Activated naive CD8-positive, alpha-beta T cell treated with anti-CD3 and anti-CD28 coated beads, Interleukin-2, amount 50 U/mL, for 24 hours (primary cell): ENCODE data around the gene KRTAP2-2.
"Not testable (repeated sequence)": the region's sequence is repeated elsewhere in the genome, so short reads cannot be mapped to it uniquely, and the experiment has no call there.

Source experiments
- ATAC-seq: fragments of 150-1000 bp; cut with Tn5 transposase; one replicate; pipeline ENCODE4 v1.10.0; 2021
- DNase-seq: peaks from one replicate; pipeline ENCODE4 v3.0.0; 2021
- H3K27ac Mint-ChIP-seq: one replicate; pipeline ENCODE4 v1.8.0; 2021; ENCODE audit warnings: mild to moderate bottlenecking, mixed read lengths
- H3K27me3 Mint-ChIP-seq: one replicate; pipeline ENCODE4 v1.8.0; 2021; ENCODE audit warnings: mixed read lengths
- H3K36me3 Mint-ChIP-seq: one replicate; pipeline ENCODE4 v1.8.0; 2021; ENCODE audit warnings: low read depth, mixed read lengths
- H3K4me1 Mint-ChIP-seq: one replicate; pipeline ENCODE4 v1.8.0; 2021; ENCODE audit warnings: mixed read lengths
- H3K4me3 Mint-ChIP-seq: one replicate; pipeline ENCODE4 v1.8.0; 2021; ENCODE audit warnings: mild to moderate bottlenecking, moderate library complexity, mixed read lengths
- H3K9me3 Mint-ChIP-seq: one replicate; pipeline ENCODE4 v1.8.0; 2021; ENCODE audit warnings: mixed read lengths

The KRTAP2-2 gene

GRCh38 chr17:41054025-41054424, 1.0 kb downstream of the KRTAP2-2 start:
- DNase-seq (no peak), ATAC-seq (no peak)
- peaks cover 19% of the 10 kb centered on the region for H3K27me3 Mint-ChIP-seq
- H3K36me3 Mint-ChIP-seq = no peaks in the 10 kb centered on the region
- no peak overlapping the region for H3K4me3 Mint-ChIP-seq
- H3K9me3 Mint-ChIP-seq = no peaks in the 10 kb centered on the region
- no peak overlapping the region for H3K27ac Mint-ChIP-seq
- no peaks in the 10 kb centered on the region for H3K4me1 Mint-ChIP-seq

- peaks cover 10% of the 10 kb centered on the region for H3K27me3 Mint-ChIP-seq
- no peaks in the 10 kb centered on the region for H3K4me1 Mint-ChIP-seq
- no peak for DNase-seq
- no peaks in the 10 kb centered on the region for H3K9me3 Mint-ChIP-seq
- no peak overlapping the region for H3K4me3 Mint-ChIP-seq
- no peaks in the 10 kb centered on the region for H3K36me3 Mint-ChIP-seq
- no peak for ATAC-seq
- H3K27ac Mint-ChIP-seq = no peak overlapping the region
These were observed 2.5 kb downstream of the KRTAP2-2 start for GRCh38 chr17:41052566-41052965.

- Mint-ChIP-seq H3K27me3 (peaks cover 13% of the 10 kb centered on the region), H3K27ac (no peak overlapping the region), H3K9me3 (no peaks in the 10 kb centered on the region), H3K36me3 (no peaks in the 10 kb centered on the region), H3K4me1 (peaks cover 3% of the 10 kb centered on the region), H3K4me3 (no peak overlapping the region)
- no peak for ATAC-seq
- DNase-seq = no peak
These were observed 5.9 kb downstream of the KRTAP2-2 start for GRCh38 chr17:41049110-41049509.

GRCh38 chr17:41048441-41048840, 6.6 kb downstream of the KRTAP2-2 start:
- Mint-ChIP-seq H3K36me3 (no peaks in the 10 kb centered on the region), H3K27ac (no peak overlapping the region), H3K4me3 (no peak overlapping the region), H3K9me3 (peaks cover 4% of the 10 kb centered on the region), H3K4me1 (peaks cover 5% of the 10 kb centered on the region), H3K27me3 (peaks cover 13% of the 10 kb centered on the region)
- no peak for ATAC-seq
- no peak for DNase-seq

- not testable (repeated sequence) for H3K4me1 Mint-ChIP-seq, ATAC-seq
- H3K9me3 Mint-ChIP-seq = peaks cover 11% of the 10 kb centered on the region
These were observed 8.1 kb downstream of the KRTAP2-2 start, which contains the start of gene KRTAP2-1 for GRCh38 chr17:41046735-41047465. Gene KRTAP2-1, minus strand, starts transcription at chr17:41047316. Its CDS starts 49 bp downstream, at chr17:41047267.

GRCh38 chr17:41042953-41043352, 12.1 kb downstream of the KRTAP2-2 start:
- peaks cover 11% of the 10 kb centered on the region for H3K27me3 Mint-ChIP-seq
- no peak for ATAC-seq
- no peak overlapping the region for H3K4me3 Mint-ChIP-seq
- no peaks in the 10 kb centered on the region for H3K36me3 Mint-ChIP-seq
- H3K27ac Mint-ChIP-seq = no peak overlapping the region
- H3K9me3 Mint-ChIP-seq = peaks cover 11% of the 10 kb centered on the region
- H3K4me1 Mint-ChIP-seq = peaks cover 5% of the 10 kb centered on the region
- DNase-seq = no peak

More at GRCh38 chr17:41046735-41047465, 8.1 kb downstream of the KRTAP2-2 start, which contains the start of gene KRTAP2-1:
- H3K27me3 Mint-ChIP-seq = peaks cover 13% of the 10 kb centered on the region
- H3K4me3 Mint-ChIP-seq, H3K36me3 Mint-ChIP-seq, DNase-seq, H3K27ac Mint-ChIP-seq: not testable (repeated sequence)

GRCh38 chr17:41040783-41041571, 14.1 kb downstream of the KRTAP2-2 start, which contains the start of gene KRTAP1-1:
Gene KRTAP1-1, minus strand, starts transcription at chr17:41041450. Its CDS starts 53 bp downstream, at chr17:41041397.
- H3K27me3 Mint-ChIP-seq, H3K27ac Mint-ChIP-seq, ATAC-seq, DNase-seq, H3K4me1 Mint-ChIP-seq, H3K36me3 Mint-ChIP-seq, H3K4me3 Mint-ChIP-seq: not testable (repeated sequence)
- H3K9me3 Mint-ChIP-seq = peaks cover 11% of the 10 kb centered on the region

GRCh38 chr17:41037853-41038350, 17.1 kb downstream of the KRTAP2-2 start:
- peaks cover 5% of the 10 kb centered on the region for H3K9me3 Mint-ChIP-seq
- H3K27ac Mint-ChIP-seq = no peak overlapping the region
- H3K4me1 Mint-ChIP-seq = no peaks in the 10 kb centered on the region
- DNase-seq = no peak
- H3K36me3 Mint-ChIP-seq = no peaks in the 10 kb centered on the region
- no peak overlapping the region for H3K4me3 Mint-ChIP-seq
- H3K27me3 Mint-ChIP-seq = no peaks in the 10 kb centered on the region
- ATAC-seq = no peak

GRCh38 chr17:41034346-41034935, 20.6 kb downstream of the KRTAP2-2 start, which contains the start of gene KRTAP1-3:
Gene KRTAP1-3, minus strand, starts transcription at chr17:41034874. Its CDS starts 53 bp downstream, at chr17:41034821.
- H3K27me3 Mint-ChIP-seq, H3K27ac Mint-ChIP-seq, H3K4me3 Mint-ChIP-seq, H3K4me1 Mint-ChIP-seq, ATAC-seq, H3K9me3 Mint-ChIP-seq, DNase-seq, H3K36me3 Mint-ChIP-seq: not testable (repeated sequence)

- H3K4me3 Mint-ChIP-seq = no peak within 1 kb of the TSS
- DNase-seq (no peak), ATAC-seq (no peak)
- no peaks in the 10 kb centered on the region for H3K36me3 Mint-ChIP-seq
- no peaks in the 10 kb centered on the region for H3K9me3 Mint-ChIP-seq
- H3K27ac Mint-ChIP-seq = no peak within 1 kb of the TSS
- H3K27me3 Mint-ChIP-seq = peaks cover 19% of the 10 kb centered on the region
- H3K4me1 Mint-ChIP-seq = no peaks in the 10 kb centered on the region
These were observed 25.3 kb downstream of the KRTAP2-2 start, which contains the start of gene KRTAP1-4 for GRCh38 chr17:41029633-41030245. Gene KRTAP1-4, minus strand, starts transcription at chr17:41030195. Its CDS starts 117 bp downstream, at chr17:41030078.

GRCh38 chr17:41026715-41027471, 28.1 kb downstream of the KRTAP2-2 start, which contains the start of gene KRTAP1-5:
Gene KRTAP1-5, minus strand, starts transcription at chr17:41027208. Its CDS starts 53 bp downstream, at chr17:41027155.
- H3K4me3 Mint-ChIP-seq = no peak within 1 kb of the TSS
- H3K9me3 Mint-ChIP-seq = no peaks in the 10 kb centered on the region
- ATAC-seq (no peak), DNase-seq (no peak)
- no peaks in the 10 kb centered on the region for H3K4me1 Mint-ChIP-seq
- H3K27me3 Mint-ChIP-seq = peaks cover 21% of the 10 kb centered on the region
- no peaks in the 10 kb centered on the region for H3K36me3 Mint-ChIP-seq
- no peak within 1 kb of the TSS for H3K27ac Mint-ChIP-seq

GRCh38 chr17:41024697-41025096, 30.3 kb downstream of the KRTAP2-2 start:
- H3K4me1 Mint-ChIP-seq = no peaks in the 10 kb centered on the region
- ATAC-seq (no peak), DNase-seq (no peak)
- H3K4me3 Mint-ChIP-seq = no peak overlapping the region
- H3K27me3 Mint-ChIP-seq = peaks cover 14% of the 10 kb centered on the region
- no peaks in the 10 kb centered on the region for H3K36me3 Mint-ChIP-seq
- no peak overlapping the region for H3K27ac Mint-ChIP-seq
- no peaks in the 10 kb centered on the region for H3K9me3 Mint-ChIP-seq

- ATAC-seq (no peak), DNase-seq (no peak)
- Mint-ChIP-seq H3K27ac (no peak overlapping the region), H3K4me1 (no peaks in the 10 kb centered on the region), H3K27me3 (peaks cover 1% of the 10 kb centered on the region), H3K4me3 (no peak overlapping the region), H3K36me3 (no peaks in the 10 kb centered on the region), H3K9me3 (no peaks in the 10 kb centered on the region)
These were observed 34.7 kb downstream of the KRTAP2-2 start for GRCh38 chr17:41020336-41020735.
